ENCODE results near the gene NALCN. TPM values are rescaled to one million over a fixed set of nuclear protein-coding genes. Genes with fewer than 3 reads are reported as not detected.

NALCN gene
- total RNA-seq, 3 donors from 2014 or later (not counting 1 experiment from before 2014, with no cell fraction given), result not detected

DNA sequence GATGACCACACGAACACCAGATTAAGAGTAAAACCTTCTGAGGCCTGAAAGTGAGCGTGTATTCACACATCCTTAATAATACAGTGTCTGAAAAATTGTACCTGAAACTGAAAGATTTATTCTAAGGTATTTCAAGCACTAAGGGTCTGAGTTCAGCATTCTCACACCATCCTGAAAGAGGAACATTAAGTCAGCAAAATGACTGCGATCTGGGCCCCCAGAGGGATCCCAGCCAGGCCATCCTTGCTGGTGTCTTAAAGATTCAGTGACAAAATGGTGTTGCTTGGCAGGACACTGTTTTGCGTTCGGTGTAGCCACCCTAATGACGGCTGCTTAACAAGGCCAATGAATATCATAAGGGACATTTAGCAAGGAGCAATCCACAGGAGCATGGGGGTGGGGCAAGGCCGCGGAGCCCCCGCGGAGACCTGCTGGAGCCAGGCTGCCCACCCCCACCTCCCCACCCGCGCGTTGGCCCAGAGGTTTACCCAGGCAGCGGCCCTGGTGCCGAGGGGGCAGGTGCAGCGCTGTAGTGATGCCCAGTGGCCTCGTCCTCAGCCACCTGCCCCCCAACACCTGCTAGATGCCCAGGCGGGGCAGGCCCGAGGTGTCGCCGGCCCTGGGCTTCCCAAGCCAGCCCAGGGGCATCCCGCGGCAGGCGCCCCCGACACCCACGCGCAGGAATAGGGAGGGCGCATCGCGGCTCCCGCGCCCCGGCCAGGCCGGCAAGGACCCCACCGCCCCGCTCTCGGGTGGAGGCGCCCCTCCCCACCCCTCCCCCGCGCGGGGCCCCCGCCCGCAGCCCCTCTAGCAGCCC is 742 bp downstream of the NALCN start:
- TF ChIP-seq, protein P1, sequence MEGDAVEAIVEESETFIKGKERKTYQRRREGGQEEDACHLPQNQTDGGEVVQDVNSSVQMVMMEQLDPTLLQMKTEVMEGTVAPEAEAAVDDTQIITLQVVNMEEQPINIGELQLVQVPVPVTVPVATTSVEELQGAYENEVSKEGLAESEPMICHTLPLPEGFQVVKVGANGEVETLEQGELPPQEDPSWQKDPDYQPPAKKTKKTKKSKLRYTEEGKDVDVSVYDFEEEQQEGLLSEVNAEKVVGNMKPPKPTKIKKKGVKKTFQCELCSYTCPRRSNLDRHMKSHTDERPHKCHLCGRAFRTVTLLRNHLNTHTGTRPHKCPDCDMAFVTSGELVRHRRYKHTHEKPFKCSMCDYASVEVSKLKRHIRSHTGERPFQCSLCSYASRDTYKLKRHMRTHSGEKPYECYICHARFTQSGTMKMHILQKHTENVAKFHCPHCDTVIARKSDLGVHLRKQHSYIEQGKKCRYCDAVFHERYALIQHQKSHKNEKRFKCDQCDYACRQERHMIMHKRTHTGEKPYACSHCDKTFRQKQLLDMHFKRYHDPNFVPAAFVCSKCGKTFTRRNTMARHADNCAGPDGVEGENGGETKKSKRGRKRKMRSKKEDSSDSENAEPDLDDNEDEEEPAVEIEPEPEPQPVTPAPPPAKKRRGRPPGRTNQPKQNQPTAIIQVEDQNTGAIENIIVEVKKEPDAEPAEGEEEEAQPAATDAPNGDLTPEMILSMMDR (IDR thresholded peaks at IDR 0.05), result no peak
- no peak for DNase-seq
- no peaks in the 10 kb centered on the region for H3K4me1 Mint-ChIP-seq
- no peak overlapping the region for H3K4me3 ChIP-seq (ENCODE audit: low read length)
- intact Hi-C loops (cut with micrococcal nuclease), result no loop called here
- no peak for ATAC-seq
- no peaks in the 10 kb centered on the region for H3K36me3 Mint-ChIP-seq
- H3K27ac Mint-ChIP-seq, result no peak overlapping the region
- H3K4me1 ChIP-seq (ENCODE audit: control insufficient read depth, insufficient read depth, low read length), result no peaks in the 10 kb centered on the region
- no peaks in the 10 kb centered on the region for H3K9me3 ChIP-seq (ENCODE audit: control insufficient read depth, insufficient read depth, low read length)
- peaks cover 3% of the 10 kb centered on the region in 2 donors for H3K9me3 Mint-ChIP-seq
- WGBS (ENCODE audit: insufficient coverage), result 14% methylated on average over 38 of the region's 43 CpGs
- peaks cover 25 to 27% of the 10 kb centered on the region in 2 donors for H3K27me3 Mint-ChIP-seq (ENCODE audit: low read depth in 2 of 2)
- no peaks in the 10 kb centered on the region for H3K36me3 ChIP-seq (ENCODE audit: control insufficient read depth, insufficient read depth, low read length)
- peaks cover 14% of the 10 kb centered on the region for H3K27me3 ChIP-seq (ENCODE audit: control insufficient read depth, insufficient read depth, low read length)
- no peak overlapping the region for H3K4me3 Mint-ChIP-seq
- H3K27ac ChIP-seq (ENCODE audit: low read length), result no peak overlapping the region

DNA sequence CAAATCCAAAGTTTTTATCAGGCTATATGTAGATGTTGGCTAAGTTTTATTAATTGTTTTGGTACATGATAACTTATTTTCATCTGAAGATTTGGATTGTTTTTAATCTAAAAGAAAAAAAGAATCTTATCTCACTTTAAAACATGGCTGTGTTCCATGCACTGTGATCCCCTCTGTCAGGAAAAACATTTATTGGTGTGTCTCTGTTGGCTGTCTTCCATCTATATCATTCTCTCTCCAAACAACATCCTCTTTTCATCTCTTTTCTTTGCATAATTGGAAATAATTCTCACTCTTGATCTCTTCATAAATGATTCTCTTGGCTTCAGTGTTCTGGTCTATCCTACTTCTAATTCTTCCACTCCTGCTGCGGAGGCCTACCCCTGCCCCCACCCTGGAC is 4.2 kb downstream of the NALCN start:
- DNase-seq (no peak), ATAC-seq (no peak)
- Histone ChIP-seq H3K27me3 (ENCODE audit: control insufficient read depth, insufficient read depth, low read length) (peaks cover 11% of the 10 kb centered on the region), H3K36me3 (ENCODE audit: control insufficient read depth, insufficient read depth, low read length) (no peaks in the 10 kb centered on the region), H3K9me3 (ENCODE audit: control insufficient read depth, insufficient read depth, low read length) (no peaks in the 10 kb centered on the region), H3K4me1 (ENCODE audit: control insufficient read depth, insufficient read depth, low read length) (no peaks in the 10 kb centered on the region), H3K4me3 (ENCODE audit: low read length) (no peak overlapping the region), H3K27ac (ENCODE audit: low read length) (no peak overlapping the region)
- TF ChIP-seq, protein P1 (IDR thresholded peaks at IDR 0.05), result no peak
- Mint-ChIP-seq H3K4me1 (no peaks in the 10 kb centered on the region), H3K27me3 (ENCODE audit: low read depth in 2 of 2) (peaks cover 14 to 17% of the 10 kb centered on the region in 2 donors), H3K36me3 (no peaks in the 10 kb centered on the region), H3K9me3 (peaks cover 2 to 5% of the 10 kb centered on the region in 2 donors), H3K4me3 (no peak overlapping the region), H3K27ac (no peak overlapping the region)
- intact Hi-C loops (cut with micrococcal nuclease), result no loop called here
- 86% methylated on average over 1 of the region's 1 CpG for WGBS (ENCODE audit: insufficient coverage)

DNA sequence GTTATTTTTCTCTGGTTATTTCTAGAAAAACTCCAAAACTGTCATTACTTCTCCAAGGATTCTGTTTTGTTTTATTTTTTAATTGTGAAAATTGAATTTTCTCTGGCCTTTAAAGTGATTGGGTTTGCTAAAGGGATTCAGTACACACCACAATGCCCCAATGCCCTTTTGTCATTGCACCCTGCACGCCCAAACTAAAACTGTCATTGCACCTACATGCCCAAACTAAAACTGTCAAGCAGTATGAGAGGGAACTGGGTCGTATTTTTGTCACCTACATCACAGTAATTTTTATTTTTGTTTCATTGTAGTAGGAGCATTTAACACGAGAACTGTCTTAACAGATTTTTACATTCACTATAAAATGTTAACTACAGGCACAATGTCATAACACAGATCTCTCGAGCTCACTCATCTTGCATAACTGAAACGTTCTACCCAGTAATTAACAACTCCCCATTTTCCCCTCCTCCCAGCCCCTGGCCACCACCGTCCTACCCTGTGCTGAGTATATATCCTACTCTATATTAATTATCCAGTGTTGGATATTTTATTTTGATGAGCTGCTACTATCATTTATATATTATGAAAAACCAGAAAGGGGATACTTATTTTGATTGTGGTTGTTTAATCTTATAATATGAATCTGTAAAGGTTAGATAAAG is 7.2 kb downstream of the NALCN start:
- no peaks in the 10 kb centered on the region for H3K27me3 ChIP-seq (ENCODE audit: control insufficient read depth, insufficient read depth, low read length)
- Mint-ChIP-seq H3K27me3 (ENCODE audit: low read depth in 2 of 2) (peaks cover 0 to 6% of the 10 kb centered on the region in 2 donors), H3K4me3 (no peak overlapping the region), H3K36me3 (no peaks in the 10 kb centered on the region), H3K27ac (no peak overlapping the region), H3K9me3 (peaks cover 7 to 10% of the 10 kb centered on the region in 2 donors), H3K4me1 (no peaks in the 10 kb centered on the region)
- H3K36me3 ChIP-seq (ENCODE audit: control insufficient read depth, insufficient read depth, low read length), result no peaks in the 10 kb centered on the region
- H3K4me3 ChIP-seq (ENCODE audit: low read length), result no peak overlapping the region
- 73% methylated on average over 3 of the region's 6 CpGs for WGBS (ENCODE audit: insufficient coverage)
- H3K4me1 ChIP-seq (ENCODE audit: control insufficient read depth, insufficient read depth, low read length), result no peaks in the 10 kb centered on the region
- DNase-seq, result no peak
- TF ChIP-seq, protein P1 (IDR thresholded peaks at IDR 0.05), result no peak
- H3K27ac ChIP-seq (ENCODE audit: low read length), result no peak overlapping the region
- intact Hi-C loops (cut with micrococcal nuclease), result no loop called here
- no peak for ATAC-seq
- no peaks in the 10 kb centered on the region for H3K9me3 ChIP-seq (ENCODE audit: control insufficient read depth, insufficient read depth, low read length)

Data from natural killer cell (primary cell).